Breast epithelium (tissue), 3 donors: ENCODE data around the gene GNE.

Experiments
- CTCF ChIP-seq, 3 donors: fragments of 450-650 bp; IDR thresholded peaks; one replicate each; pipeline ENCODE4 v1.5.1; 2016 to 2017; ENCODE audit warnings: antibody characterized with exemption in 3 of 3, mild to moderate bottlenecking in 3 of 3, moderate library complexity in 3 of 3
- POLR2AphosphoS5 ChIP-seq, 3 donors: sonication (generic); formaldehyde crosslinking; IDR thresholded peaks; one replicate each; pipeline ENCODE4 v1.6.1; 2017; ENCODE audit warnings: antibody characterized with exemption in 3 of 3

- TF ChIP-seq CTCF (IDR thresholded peaks at IDR 0.05): no peak
- TF ChIP-seq POLR2AphosphoS5 (IDR thresholded peaks at IDR 0.05): no peak
Measured at GRCh38 chr9:36217256-36217968, 40.8 kb downstream of the GNE start.
